HepG2 (cell line): ENCODE data around the gene ZSCAN31. TPM values are rescaled to one million over a fixed set of nuclear protein-coding genes. Genes with fewer than 3 reads are reported as not detected.

Experiments
- CCAR2 ChIP-seq: fragments of 200-400 bp; formaldehyde crosslinking; optimal IDR thresholded peaks from 2 replicates; pipeline ENCODE3; 2018; ENCODE audit warnings: low read depth, mild to moderate bottlenecking, low read length, moderate library complexity
- GATAD2A ChIP-seq: IDR thresholded peaks from 2 replicates; pipeline ENCODE4 v1.6.1; 2016
- HNRNPH1 ChIP-seq: fragments of 200-400 bp; formaldehyde crosslinking; optimal IDR thresholded peaks from 2 replicates; pipeline ENCODE3; 2017; ENCODE audit warnings: mild to moderate bottlenecking, low read depth, low read length
- NFYC ChIP-seq: IDR thresholded peaks from 2 replicates; pipeline ENCODE4 v1.6.1; 2016; ENCODE audit warnings: missing genetic modification reagents, missing compliant biosample characterization
- ZNF556 ChIP-seq: sonication (generic); formaldehyde crosslinking; IDR thresholded peaks from 2 replicates; pipeline ENCODE4 v1.4.0; 2020; ENCODE audit warnings: mild to moderate bottlenecking, missing genetic modification reagents, borderline replicate concordance
- ZNF850 ChIP-seq: sonication (generic); formaldehyde crosslinking; conservative IDR thresholded peaks from 2 replicates; pipeline ENCODE4 v1.9.0; 2021; ENCODE audit warnings: mild to moderate bottlenecking, missing genetic modification reagents
- polyA plus RNA-seq, 8 experiments: library from polyadenylated mRNA; depleted of rRNA in 3 of 8; stranded (reverse) in 7 of 8; unstranded in 1 of 8; fragments of >200 nt; fragmentation: Illumina TruSeq in 4 of 8; extraction: Trizol in 4 of 8; gene quantifications; 2 replicates each; pipeline versions ENCODE4 v1.2.1 to v1.2.3, GENCODE V29; 2011 to 2016; ENCODE audit warnings: low read depth in 4 of 8, missing spikeins in 1 of 8, mixed read lengths in 1 of 8; ENCODE audit not compliant: insufficient read depth in 1 of 8
- total RNA-seq, 5 experiments: library from RNA; depleted of rRNA; stranded (reverse); fragments of >200 nt; fragmentation: Illumina TruSeq; extraction: Trizol; gene quantifications; 2 replicates each; pipeline ENCODE4 v1.2.3, GENCODE V29; 2016; ENCODE audit warnings: low read depth in 1 of 5
- TF ChIP-seq, protein P1 (sequence below): sonication (generic); formaldehyde crosslinking; IDR thresholded peaks from 2 replicates; pipeline ENCODE4 v1.8.0; 2022; ENCODE audit warnings: mild to moderate bottlenecking, missing genetic modification reagents
- TF ChIP-seq, protein P2 (sequence below): sonication (generic); formaldehyde crosslinking; conservative IDR thresholded peaks from 2 replicates; pipeline ENCODE4 v1.4.0; 2020; ENCODE audit warnings: mild to moderate bottlenecking, missing genetic modification reagents, moderate library complexity
- TF ChIP-seq, protein P3 (sequence below): sonication (generic); formaldehyde crosslinking; IDR thresholded peaks from 2 replicates; pipeline ENCODE4 v1.9.0; 2022; ENCODE audit warnings: missing genetic modification reagents, mild to moderate bottlenecking, borderline replicate concordance
- TF ChIP-seq, protein P4 (sequence below): sonication (generic); formaldehyde crosslinking; IDR thresholded peaks from 2 replicates; pipeline ENCODE4 v1.5.1; 2020; ENCODE audit warnings: mild to moderate bottlenecking, missing genetic modification reagents
- TF ChIP-seq, protein P5 (sequence below): sonication (generic); formaldehyde crosslinking; IDR thresholded peaks from 2 replicates; pipeline ENCODE4 v1.8.1; 2023; ENCODE audit warnings: mild to moderate bottlenecking, missing genetic modification reagents
- TF ChIP-seq, protein P6 (sequence below): IDR thresholded peaks from 2 replicates; pipeline ENCODE4 v1.6.1; 2016; ENCODE audit warnings: mild to moderate bottlenecking

The ZSCAN31 gene
- total and polyA plus RNA-seq, 2 of the 13 experiments (the other 11 are each of a cell fraction or from before 2014, with no cell fraction given), result 5.3 to 6.2 TPM

DNA sequence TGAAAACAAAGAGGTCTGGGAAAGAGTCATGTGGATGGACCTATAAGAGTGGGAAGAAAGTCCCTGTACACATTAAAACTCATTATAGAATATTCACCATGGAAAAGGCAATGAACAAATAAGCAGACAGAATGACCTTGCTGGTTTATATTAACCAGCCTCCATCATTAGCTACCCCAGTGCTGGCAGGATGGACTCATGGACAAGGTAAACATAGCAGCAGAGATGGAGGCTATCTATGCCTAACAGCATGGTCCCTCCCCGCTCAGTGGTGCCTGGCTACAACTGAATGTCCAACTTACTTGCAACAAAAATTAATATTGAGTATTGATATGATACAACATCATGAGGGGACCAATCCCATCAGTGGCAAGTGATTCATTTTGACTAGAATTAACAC lies 9.3 kb upstream of the ZSCAN31 start (continued):
- TF ChIP-seq, protein P1, sequence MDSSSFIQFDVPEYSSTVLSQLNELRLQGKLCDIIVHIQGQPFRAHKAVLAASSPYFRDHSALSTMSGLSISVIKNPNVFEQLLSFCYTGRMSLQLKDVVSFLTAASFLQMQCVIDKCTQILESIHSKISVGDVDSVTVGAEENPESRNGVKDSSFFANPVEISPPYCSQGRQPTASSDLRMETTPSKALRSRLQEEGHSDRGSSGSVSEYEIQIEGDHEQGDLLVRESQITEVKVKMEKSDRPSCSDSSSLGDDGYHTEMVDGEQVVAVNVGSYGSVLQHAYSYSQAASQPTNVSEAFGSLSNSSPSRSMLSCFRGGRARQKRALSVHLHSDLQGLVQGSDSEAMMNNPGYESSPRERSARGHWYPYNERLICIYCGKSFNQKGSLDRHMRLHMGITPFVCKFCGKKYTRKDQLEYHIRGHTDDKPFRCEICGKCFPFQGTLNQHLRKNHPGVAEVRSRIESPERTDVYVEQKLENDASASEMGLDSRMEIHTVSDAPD (CRISPR knock-in tag), result peak; percentile 74; the same call in 1 of the 2 replicates
- TF ChIP-seq, protein P2, sequence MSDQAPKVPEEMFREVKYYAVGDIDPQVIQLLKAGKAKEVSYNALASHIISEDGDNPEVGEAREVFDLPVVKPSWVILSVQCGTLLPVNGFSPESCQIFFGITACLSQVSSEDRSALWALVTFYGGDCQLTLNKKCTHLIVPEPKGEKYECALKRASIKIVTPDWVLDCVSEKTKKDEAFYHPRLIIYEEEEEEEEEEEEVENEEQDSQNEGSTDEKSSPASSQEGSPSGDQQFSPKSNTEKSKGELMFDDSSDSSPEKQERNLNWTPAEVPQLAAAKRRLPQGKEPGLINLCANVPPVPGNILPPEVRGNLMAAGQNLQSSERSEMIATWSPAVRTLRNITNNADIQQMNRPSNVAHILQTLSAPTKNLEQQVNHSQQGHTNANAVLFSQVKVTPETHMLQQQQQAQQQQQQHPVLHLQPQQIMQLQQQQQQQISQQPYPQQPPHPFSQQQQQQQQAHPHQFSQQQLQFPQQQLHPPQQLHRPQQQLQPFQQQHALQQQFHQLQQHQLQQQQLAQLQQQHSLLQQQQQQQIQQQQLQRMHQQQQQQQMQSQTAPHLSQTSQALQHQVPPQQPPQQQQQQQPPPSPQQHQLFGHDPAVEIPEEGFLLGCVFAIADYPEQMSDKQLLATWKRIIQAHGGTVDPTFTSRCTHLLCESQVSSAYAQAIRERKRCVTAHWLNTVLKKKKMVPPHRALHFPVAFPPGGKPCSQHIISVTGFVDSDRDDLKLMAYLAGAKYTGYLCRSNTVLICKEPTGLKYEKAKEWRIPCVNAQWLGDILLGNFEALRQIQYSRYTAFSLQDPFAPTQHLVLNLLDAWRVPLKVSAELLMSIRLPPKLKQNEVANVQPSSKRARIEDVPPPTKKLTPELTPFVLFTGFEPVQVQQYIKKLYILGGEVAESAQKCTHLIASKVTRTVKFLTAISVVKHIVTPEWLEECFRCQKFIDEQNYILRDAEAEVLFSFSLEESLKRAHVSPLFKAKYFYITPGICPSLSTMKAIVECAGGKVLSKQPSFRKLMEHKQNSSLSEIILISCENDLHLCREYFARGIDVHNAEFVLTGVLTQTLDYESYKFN (CRISPR knock-in tag), result peak; percentile 73
- TF ChIP-seq ZNF556 (CRISPR knock-in tag), result no peak
- TF ChIP-seq HNRNPH1, result no peak
- peak; percentile 86 for TF ChIP-seq GATAD2A
- TF ChIP-seq, protein P3, sequence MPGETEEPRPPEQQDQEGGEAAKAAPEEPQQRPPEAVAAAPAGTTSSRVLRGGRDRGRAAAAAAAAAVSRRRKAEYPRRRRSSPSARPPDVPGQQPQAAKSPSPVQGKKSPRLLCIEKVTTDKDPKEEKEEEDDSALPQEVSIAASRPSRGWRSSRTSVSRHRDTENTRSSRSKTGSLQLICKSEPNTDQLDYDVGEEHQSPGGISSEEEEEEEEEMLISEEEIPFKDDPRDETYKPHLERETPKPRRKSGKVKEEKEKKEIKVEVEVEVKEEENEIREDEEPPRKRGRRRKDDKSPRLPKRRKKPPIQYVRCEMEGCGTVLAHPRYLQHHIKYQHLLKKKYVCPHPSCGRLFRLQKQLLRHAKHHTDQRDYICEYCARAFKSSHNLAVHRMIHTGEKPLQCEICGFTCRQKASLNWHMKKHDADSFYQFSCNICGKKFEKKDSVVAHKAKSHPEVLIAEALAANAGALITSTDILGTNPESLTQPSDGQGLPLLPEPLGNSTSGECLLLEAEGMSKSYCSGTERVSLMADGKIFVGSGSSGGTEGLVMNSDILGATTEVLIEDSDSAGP (CRISPR knock-in tag), result no peak
- TF ChIP-seq CCAR2, result no peak
- TF ChIP-seq NFYC, result no peak
- TF ChIP-seq, protein P4, sequence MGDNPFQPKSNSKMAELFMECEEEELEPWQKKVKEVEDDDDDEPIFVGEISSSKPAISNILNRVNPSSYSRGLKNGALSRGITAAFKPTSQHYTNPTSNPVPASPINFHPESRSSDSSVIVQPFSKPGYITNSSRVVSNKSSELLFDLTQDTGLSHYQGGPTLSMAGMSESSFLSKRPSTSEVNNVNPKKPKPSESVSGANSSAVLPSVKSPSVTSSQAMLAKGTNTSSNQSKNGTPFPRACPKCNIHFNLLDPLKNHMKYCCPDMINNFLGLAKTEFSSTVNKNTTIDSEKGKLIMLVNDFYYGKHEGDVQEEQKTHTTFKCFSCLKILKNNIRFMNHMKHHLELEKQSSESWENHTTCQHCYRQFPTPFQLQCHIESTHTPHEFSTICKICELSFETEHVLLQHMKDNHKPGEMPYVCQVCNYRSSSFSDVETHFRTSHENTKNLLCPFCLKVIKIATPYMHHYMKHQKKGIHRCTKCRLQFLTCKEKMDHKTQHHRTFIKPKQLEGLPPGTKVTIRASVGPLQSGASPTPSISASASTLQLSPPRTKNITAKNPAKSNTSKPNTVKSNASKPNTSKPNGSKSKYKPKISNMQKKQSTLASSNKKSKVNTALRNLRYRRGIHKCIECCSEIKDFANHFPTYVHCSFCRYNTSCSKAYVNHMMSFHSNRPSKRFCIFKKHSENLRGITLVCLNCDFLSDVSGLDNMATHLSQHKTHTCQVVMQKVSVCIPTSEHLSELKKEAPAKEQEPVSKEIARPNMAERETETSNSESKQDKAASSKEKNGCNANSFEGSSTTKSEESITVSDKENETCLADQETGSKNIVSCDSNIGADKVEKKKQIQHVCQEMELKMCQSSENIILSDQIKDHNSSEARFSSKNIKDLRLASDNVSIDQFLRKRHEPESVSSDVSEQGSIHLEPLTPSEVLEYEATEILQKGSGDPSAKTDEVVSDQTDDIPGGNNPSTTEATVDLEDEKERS (CRISPR knock-in tag), result no peak
- no peak for TF ChIP-seq ZNF850
- TF ChIP-seq, protein P5, sequence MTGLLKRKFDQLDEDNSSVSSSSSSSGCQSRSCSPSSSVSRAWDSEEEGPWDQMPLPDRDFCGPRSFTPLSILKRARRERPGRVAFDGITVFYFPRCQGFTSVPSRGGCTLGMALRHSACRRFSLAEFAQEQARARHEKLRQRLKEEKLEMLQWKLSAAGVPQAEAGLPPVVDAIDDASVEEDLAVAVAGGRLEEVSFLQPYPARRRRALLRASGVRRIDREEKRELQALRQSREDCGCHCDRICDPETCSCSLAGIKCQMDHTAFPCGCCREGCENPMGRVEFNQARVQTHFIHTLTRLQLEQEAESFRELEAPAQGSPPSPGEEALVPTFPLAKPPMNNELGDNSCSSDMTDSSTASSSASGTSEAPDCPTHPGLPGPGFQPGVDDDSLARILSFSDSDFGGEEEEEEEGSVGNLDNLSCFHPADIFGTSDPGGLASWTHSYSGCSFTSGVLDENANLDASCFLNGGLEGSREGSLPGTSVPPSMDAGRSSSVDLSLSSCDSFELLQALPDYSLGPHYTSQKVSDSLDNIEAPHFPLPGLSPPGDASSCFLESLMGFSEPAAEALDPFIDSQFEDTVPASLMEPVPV (CRISPR knock-in tag), result no peak
- TF ChIP-seq, protein P6, sequence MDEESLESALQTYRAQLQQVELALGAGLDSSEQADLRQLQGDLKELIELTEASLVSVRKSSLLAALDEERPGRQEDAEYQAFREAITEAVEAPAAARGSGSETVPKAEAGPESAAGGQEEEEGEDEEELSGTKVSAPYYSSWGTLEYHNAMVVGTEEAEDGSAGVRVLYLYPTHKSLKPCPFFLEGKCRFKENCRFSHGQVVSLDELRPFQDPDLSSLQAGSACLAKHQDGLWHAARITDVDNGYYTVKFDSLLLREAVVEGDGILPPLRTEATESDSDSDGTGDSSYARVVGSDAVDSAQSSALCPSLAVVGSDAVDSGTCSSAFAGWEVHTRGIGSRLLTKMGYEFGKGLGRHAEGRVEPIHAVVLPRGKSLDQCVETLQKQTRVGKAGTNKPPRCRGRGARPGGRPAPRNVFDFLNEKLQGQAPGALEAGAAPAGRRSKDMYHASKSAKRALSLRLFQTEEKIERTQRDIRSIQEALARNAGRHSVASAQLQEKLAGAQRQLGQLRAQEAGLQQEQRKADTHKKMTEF (CRISPR knock-in tag), result 0 out of 2 replicates have a peak, but pooled peaks have one; percentile 29
